ENCODE data around the gene BICDL1.

DNA sequence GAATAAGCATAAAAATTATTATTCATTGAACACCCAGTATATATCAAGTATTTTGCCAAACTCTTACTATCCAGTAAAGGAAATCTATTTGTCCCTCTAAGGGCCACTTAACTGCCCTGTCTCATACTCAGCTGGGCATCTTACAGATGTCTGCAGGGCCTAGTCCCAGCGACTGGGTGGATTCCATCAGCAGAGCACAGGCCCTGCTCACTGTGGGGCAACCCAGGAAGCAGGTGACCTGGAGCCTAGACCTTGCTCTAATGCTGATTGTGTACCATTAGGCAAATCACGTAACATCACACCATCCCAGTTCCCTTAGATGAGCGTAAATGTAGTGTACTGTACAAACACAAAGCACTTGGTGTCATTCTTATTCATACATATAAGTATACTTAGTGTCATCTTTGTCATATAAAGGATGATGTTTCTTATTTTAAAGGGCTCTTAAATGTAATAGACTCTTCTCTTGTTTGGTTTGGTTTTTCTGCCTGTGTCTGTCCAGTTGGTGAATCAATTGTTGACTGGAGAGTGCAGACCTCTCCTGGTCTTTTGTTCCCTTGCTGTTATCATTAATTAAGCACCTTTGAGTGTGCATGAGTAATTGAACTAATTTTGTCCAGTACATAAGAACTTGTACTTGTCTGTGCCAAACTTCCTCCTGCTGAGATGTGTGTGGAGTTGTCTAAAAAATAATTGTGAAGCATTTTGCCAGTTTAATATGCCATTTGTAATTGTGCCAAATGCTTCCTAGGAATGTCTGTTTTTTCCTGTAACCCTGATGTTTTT lies 78.2 kb downstream of the BICDL1 start:
- no peak for TF ChIP-seq EZH2 (IDR thresholded peaks at IDR 0.05; ENCODE audit: insufficient read depth, poor library complexity, severe bottlenecking)
- no peak for TF ChIP-seq EZH2phosphoT487 (IDR thresholded peaks at IDR 0.05; ENCODE audit: insufficient read depth, low read depth)

All from GM23248 (cell line).